Activated naive CD4-positive, alpha-beta T cell treated with anti-CD3 and anti-CD28 coated beads, Interleukin-2, amount 10 ng/mL, durations not matched to agents 7 days and 5 days (primary cell): ENCODE results near the gene B4GAT1.
"Not testable (repeated sequence)": the region's sequence is repeated elsewhere in the genome, so short reads cannot be mapped to it uniquely, and the experiment has no call there.

Experiments
- CTCF ChIA-PET: fragments of 350-600 bp; sonication (Branson Sonifier 250); formaldehyde crosslinking; loops from one replicate; lab custom pipeline; 2021; ENCODE audit warnings: antibody characterized with exemption; lab: Charles Lee
- DNase-seq: peaks from one replicate; pipeline ENCODE4 v3.0.0-alpha.2; 2020
- H3K27ac Mint-ChIP-seq: one replicate; pipeline ENCODE4 v1.8.0; 2021; ENCODE audit warnings: mild to moderate bottlenecking, moderate library complexity, mixed read lengths
- H3K27me3 Mint-ChIP-seq: one replicate; pipeline ENCODE4 v1.8.0; 2021; ENCODE audit warnings: mild to moderate bottlenecking, mixed read lengths
- H3K36me3 Mint-ChIP-seq: one replicate; pipeline ENCODE4 v1.8.0; 2021; ENCODE audit warnings: mixed read lengths
- H3K4me1 Mint-ChIP-seq: one replicate; pipeline ENCODE4 v1.8.0; 2021; ENCODE audit warnings: mixed read lengths
- H3K4me3 Mint-ChIP-seq: one replicate; pipeline ENCODE4 v1.8.0; 2021; ENCODE audit warnings: mild to moderate bottlenecking, moderate library complexity, mixed read lengths
- H3K9me3 Mint-ChIP-seq: one replicate; pipeline ENCODE4 v1.8.0; 2021; ENCODE audit warnings: mixed read lengths

B4GAT1 gene

GRCh38 chr11:66350560-66351235 is 3.3 kb upstream of the B4GAT1 start:
- not testable (repeated sequence) for H3K9me3 Mint-ChIP-seq, H3K36me3 Mint-ChIP-seq, H3K27me3 Mint-ChIP-seq, H3K27ac Mint-ChIP-seq, H3K4me3 Mint-ChIP-seq, DNase-seq
- H3K4me1 Mint-ChIP-seq: peaks cover 24% of the 10 kb centered on the region
- CTCF ChIA-PET: interaction anchor here (0.7 to 1.9 kb wide), 2 partner anchors 13 to 35 kb away, joined by 3 to 10 read pairs; no protein-coding TSS in a partner anchor

DNA sequence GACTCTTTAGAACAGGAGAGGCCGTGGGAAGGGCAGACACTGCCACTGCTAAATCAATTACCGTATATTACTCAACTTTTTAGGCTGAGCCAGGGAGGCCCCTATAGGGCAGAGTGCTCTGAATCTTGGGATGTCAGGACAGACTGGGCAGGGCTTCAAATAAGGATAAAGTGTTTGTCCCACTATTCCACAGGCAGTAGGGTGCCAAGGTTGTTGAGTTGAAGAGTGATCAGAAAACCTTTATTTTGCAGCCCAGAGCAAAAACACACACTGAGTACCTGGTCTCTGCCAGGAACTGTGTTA is 1.6 kb upstream of the B4GAT1 start:
- Mint-ChIP-seq H3K27ac (no peak overlapping the region), H3K27me3 (peaks cover 7% of the 10 kb centered on the region), H3K4me3 (peak overlapping the region; percentile 95), H3K4me1 (peaks cover 40% of the 10 kb centered on the region), H3K9me3 (no peaks in the 10 kb centered on the region), H3K36me3 (peaks cover 12% of the 10 kb centered on the region)
- CTCF ChIA-PET: interaction anchor here (2.7 kb wide), 1 partner anchor 15 kb away, joined by 8 read pairs; no protein-coding TSS in a partner anchor
- no peak for DNase-seq

DNA sequence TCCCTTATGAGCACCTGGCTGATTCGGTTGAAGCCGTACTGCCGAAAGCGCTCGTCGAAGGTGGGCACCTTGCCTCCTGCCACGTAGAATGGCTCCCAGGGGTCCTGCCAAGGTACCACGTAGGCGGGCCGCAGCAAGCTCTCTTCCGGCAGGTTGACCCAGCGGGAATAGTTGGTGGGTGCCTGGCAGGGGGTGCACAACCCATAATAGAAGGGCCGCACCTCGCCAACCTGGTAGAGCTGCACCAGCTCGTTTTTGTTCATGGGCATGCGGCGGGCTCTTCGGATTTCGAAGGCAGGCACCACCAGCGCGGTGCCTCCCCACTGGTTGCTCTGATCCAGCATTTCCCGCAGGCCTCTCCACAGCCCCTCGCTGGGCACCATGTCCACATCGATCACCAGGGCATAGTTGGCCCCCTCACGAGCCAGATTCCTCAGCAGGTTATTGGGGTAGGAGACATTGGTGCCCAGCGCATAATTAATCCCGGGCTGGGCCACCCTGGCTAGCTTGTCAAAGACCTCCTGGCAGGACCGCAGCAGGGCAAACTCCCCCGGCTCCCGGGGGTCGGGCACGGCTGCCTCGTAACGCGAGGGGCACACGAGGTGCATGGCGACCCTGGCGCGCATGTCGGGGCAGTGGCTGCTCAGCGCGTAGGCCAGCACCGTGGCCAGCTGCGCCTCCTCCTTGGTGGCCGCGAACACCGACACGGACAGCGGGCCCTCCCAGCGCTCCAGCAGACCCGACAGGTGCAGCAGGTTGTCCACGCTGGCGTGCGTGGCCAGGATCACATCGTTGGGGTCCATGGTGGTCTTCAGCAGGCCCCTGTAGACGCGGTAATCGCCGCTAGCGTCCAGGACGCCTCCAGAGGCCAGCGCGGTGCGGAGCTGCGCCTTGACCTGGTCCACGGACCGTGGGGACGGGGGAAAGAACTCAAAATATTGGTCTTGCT is 679 bp downstream of the B4GAT1 start:
- peaks cover 15% of the 10 kb centered on the region for H3K36me3 Mint-ChIP-seq
- H3K27ac Mint-ChIP-seq: peak overlapping the region; percentile 67
- peaks cover 54% of the 10 kb centered on the region for H3K4me1 Mint-ChIP-seq
- H3K4me3 Mint-ChIP-seq: peak overlapping the region; percentile 94
- DNase-seq: peak; percentile 27
- CTCF ChIA-PET: interaction anchor here (1.3 to 4.2 kb wide), 3 partner anchors 17 to 35 kb away, joined by 5 to 29 read pairs (median 8); no protein-coding TSS in a partner anchor
- H3K9me3 Mint-ChIP-seq: no peaks in the 10 kb centered on the region
- H3K27me3 Mint-ChIP-seq: peaks cover 7% of the 10 kb centered on the region

GRCh38 chr11:66345316-66345649 is 2.1 kb downstream of the B4GAT1 start:
- no peak for DNase-seq
- H3K27ac Mint-ChIP-seq: peak overlapping the region; percentile 92
- peaks cover 54% of the 10 kb centered on the region for H3K4me1 Mint-ChIP-seq
- H3K4me3 Mint-ChIP-seq: peak overlapping the region; percentile 94
- H3K36me3 Mint-ChIP-seq: peaks cover 22% of the 10 kb centered on the region
- H3K27me3 Mint-ChIP-seq: peaks cover 7% of the 10 kb centered on the region
- H3K9me3 Mint-ChIP-seq: no peaks in the 10 kb centered on the region
- CTCF ChIA-PET: interaction anchor here (1.0 to 4.2 kb wide), 3 partner anchors 20 to 44 kb away, joined by 5 to 29 read pairs (median 11); no protein-coding TSS in a partner anchor

DNA sequence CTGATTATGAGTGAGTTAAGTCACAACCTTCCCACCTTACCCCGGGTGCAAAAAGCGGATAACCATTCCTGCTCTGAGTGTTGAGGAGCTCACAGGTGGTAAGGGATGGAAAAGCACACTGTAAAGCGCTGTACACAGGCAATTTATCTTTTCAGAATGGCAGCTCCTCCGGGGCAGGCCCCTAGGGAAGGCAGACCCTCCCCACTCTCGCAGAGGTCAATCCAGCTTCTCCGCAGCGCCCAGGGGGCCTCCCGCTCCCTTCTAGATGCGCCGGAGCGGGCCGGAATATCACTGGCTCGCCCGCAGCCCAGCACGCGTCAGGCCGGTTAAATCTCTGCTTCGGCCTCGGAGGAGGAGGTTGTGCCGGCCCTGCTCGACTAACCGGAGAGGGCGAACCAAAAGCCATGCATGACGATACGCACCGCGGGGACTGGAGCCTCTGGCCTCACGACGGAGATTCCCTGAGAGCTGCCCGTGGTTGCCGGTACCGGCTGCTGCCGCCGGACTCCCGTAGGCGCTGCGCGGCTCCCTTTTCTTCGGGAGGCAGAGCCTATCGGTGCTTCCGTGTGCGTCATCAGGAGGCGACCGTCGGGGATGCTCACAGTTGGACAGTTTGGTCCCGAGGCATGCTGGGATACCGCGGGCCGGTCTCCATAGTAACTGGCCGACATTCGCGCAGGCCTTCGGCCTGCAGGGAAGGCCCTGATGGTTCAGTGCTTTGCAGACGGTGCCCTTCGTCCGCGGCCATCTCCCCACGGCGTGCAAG is 2.7 kb downstream of the B4GAT1 start, which contains the start of gene BRMS1:
TSS of gene BRMS1 (minus strand) at position 555 of the 766 bp plus-strand sequence. CDS start 2,870 bp downstream, outside the sequence.
- Mint-ChIP-seq H3K27me3 (peaks cover 7% of the 10 kb centered on the region), H3K4me3 (peak within 1 kb of the TSS; percentile 94), H3K27ac (peak within 1 kb of the TSS; percentile 92), H3K9me3 (no peaks in the 10 kb centered on the region), H3K4me1 (peaks cover 54% of the 10 kb centered on the region), H3K36me3 (peaks cover 25% of the 10 kb centered on the region)
- CTCF ChIA-PET: interaction anchor here (1.0 to 4.2 kb wide), 4 partner anchors 10 to 44 kb away, joined by 3 to 29 read pairs (median 7); partner anchors contain the start of gene CD248
- peak; percentile 99 for DNase-seq

GRCh38 chr11:66343176-66343575 is 4.3 kb downstream of the B4GAT1 start:
- peaks cover 49% of the 10 kb centered on the region for H3K4me1 Mint-ChIP-seq
- H3K4me3 Mint-ChIP-seq: peak overlapping the region; percentile 94
- no peaks in the 10 kb centered on the region for H3K9me3 Mint-ChIP-seq
- H3K36me3 Mint-ChIP-seq: peaks cover 31% of the 10 kb centered on the region
- CTCF ChIA-PET: interaction anchor here (1.0 kb wide), 1 partner anchor 31 kb away, joined by 4 read pairs; no protein-coding TSS in a partner anchor
- H3K27me3 Mint-ChIP-seq: peaks cover 5% of the 10 kb centered on the region
- DNase-seq: no peak
- peak overlapping the region; percentile 70 for H3K27ac Mint-ChIP-seq

DNA sequence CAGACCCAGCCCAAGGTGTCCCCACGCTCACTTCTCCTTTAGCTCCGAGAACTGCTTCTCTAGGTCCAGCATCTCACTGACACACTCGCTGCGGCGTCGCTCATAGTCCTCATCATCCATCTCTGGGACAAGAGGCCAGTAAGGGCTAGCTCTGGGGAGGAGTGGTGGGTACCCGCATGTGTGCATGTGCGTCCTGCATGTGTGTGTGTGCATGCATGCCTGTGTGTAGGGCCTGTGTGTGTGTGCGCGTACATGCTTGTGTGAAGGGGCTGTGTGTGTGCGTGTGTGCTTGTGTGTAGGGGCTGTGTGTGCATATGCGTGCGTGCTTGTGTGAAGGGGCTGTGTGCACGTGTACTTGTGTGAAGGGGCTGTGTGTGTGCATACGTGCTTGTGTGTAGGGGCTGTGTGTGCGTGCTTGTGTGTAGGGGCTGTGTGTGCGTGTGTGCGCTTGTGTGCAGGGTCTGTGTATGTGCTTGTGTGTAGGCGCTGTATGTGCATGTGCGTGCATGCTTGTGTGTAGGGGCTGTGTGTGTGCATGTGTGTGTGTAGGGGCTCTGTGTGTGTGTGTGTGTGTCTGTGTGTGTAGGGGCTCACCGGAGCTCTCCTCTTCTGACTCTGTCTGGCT is 5.8 kb downstream of the B4GAT1 start:
- peaks cover 37% of the 10 kb centered on the region for H3K36me3 Mint-ChIP-seq
- no peak overlapping the region for H3K4me3 Mint-ChIP-seq
- H3K4me1 Mint-ChIP-seq: peaks cover 51% of the 10 kb centered on the region
- peaks cover under 1% of the 10 kb centered on the region for H3K27me3 Mint-ChIP-seq
- H3K27ac Mint-ChIP-seq: peak overlapping the region; percentile 37
- CTCF ChIA-PET: no interaction called here
- H3K9me3 Mint-ChIP-seq: no peaks in the 10 kb centered on the region
- no peak for DNase-seq

GRCh38 chr11:66340596-66341501 is 6.6 kb downstream of the B4GAT1 start:
- Mint-ChIP-seq H3K27me3 (peaks cover 7% of the 10 kb centered on the region), H3K4me3 (no peak overlapping the region), H3K27ac (peak overlapping the region; percentile 37), H3K4me1 (peaks cover 50% of the 10 kb centered on the region), H3K36me3 (peaks cover 38% of the 10 kb centered on the region), H3K9me3 (no peaks in the 10 kb centered on the region)
- CTCF ChIA-PET: interaction anchor here (3.5 kb wide), 1 partner anchor 29 kb away, joined by 16 read pairs; no protein-coding TSS in a partner anchor
- no peak for DNase-seq

DNA sequence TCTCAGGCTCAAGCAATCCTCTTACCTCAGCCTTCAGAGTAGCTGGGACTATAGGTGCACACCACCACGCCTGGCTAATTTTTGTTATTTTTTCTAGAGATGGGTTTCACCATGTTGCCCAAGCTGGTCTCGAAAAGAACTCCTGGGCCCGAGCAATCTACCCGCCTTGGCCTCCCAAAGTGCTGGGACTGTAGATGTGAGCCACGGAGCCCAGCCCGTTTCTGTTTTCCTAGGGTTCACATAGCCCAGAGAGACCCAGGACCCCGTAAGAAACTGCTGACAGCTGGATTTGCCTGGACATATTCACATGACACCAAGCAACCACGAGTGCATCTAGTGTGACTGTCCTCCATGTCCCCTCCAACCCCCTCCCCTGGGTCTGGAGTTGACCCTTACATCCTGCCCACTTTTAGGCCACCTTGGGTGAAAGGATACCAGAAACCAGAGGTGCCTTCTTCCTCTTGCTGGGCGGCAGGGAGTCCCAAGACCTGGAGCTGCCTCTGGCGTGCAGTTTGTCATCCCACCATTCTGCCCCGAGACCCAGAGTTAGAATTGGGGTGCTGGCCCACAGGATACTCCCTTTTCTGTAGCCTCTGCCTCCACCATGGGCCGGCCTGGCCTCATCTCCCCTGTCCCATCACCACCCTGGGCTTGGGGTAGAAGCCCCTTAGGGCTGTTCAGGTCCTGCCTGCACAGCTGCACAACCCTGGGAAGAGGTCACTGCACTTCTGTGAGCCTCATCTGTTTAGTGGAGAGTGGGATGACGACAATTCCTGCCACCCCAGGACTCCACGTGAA is 7.5 kb downstream of the B4GAT1 start:
- no peak overlapping the region for H3K27ac Mint-ChIP-seq
- H3K4me1 Mint-ChIP-seq: peaks cover 46% of the 10 kb centered on the region
- peaks cover 37% of the 10 kb centered on the region for H3K36me3 Mint-ChIP-seq
- H3K9me3 Mint-ChIP-seq: no peaks in the 10 kb centered on the region
- H3K27me3 Mint-ChIP-seq: peaks cover 14% of the 10 kb centered on the region
- no peak for DNase-seq
- CTCF ChIA-PET: interaction anchor here (1.2 to 3.5 kb wide), 2 partner anchors 28 to 46 kb away, joined by 3 to 16 read pairs; no protein-coding TSS in a partner anchor
- H3K4me3 Mint-ChIP-seq: no peak overlapping the region

GRCh38 chr11:66339162-66339675 is 8.2 kb downstream of the B4GAT1 start:
- Mint-ChIP-seq H3K36me3 (peaks cover 34% of the 10 kb centered on the region), H3K4me3 (no peak overlapping the region), H3K9me3 (no peaks in the 10 kb centered on the region), H3K27me3 (peaks cover 14% of the 10 kb centered on the region), H3K4me1 (peaks cover 39% of the 10 kb centered on the region), H3K27ac (no peak overlapping the region)
- DNase-seq: no peak
- CTCF ChIA-PET: interaction anchor here (1.2 to 3.5 kb wide), 2 partner anchors 27 to 47 kb away, joined by 3 to 16 read pairs; no protein-coding TSS in a partner anchor

DNA sequence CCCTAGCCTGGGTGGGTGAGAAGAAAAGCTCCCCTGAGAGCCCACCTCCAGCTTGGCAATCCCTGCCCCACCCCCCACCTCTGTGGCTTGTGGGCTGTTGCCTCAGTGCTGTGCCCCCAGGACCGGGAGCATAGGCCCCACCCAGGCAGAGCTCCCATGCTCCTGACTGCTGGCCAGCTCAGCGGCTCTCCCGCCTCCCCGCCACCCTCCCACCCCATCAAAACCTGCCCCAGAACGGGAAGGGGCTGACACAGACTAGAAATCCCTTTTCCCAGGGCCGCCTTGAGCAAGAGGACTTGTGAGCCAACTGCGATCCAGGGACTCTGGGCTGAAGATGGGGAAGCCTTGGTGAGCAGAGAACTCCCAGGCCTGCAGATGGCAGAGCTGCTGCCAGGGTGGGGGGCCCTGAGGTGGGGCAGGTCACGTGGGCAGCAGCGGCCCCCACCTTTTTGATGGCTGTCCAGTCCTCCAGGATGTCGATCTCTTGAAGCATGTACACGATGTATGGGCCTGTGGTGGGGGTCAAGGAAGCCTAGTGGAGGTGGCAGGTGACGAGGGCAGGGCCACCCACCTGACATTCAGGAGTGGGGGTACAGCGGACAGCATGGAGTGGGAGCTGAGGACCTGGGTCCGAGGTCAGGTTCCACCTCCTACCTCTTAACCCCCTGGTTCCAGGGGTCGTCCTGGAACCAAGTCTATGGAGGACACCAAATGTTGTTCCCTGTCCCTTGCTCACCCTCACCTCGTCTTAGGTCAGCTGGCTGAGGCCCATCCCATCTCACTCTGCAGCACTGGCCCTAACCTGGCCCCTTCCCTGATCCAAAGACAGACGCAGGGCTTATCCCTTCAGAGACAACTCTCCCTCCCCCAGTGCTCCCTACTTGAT is 8.9 kb downstream of the B4GAT1 start:
- Mint-ChIP-seq H3K27ac (no peak overlapping the region), H3K27me3 (peaks cover 14% of the 10 kb centered on the region), H3K4me3 (no peak overlapping the region), H3K36me3 (peaks cover 33% of the 10 kb centered on the region), H3K9me3 (no peaks in the 10 kb centered on the region), H3K4me1 (peaks cover 32% of the 10 kb centered on the region)
- CTCF ChIA-PET: interaction anchor here (0.8 to 3.5 kb wide), 3 partner anchors 10 to 50 kb away, joined by 3 to 16 read pairs (median 3); no protein-coding TSS in a partner anchor
- no peak for DNase-seq
